Glomerular endothelial cell (primary cell): ENCODE measurements around the gene ARSG. TPM values are rescaled to one million over a fixed set of nuclear protein-coding genes. Genes with fewer than 3 reads are reported as not detected.
"Not testable (repeated sequence)": the region's sequence is repeated elsewhere in the genome, so short reads cannot be mapped to it uniquely, and the experiment has no call there.

Source experiments
- DNase-seq: peaks from one replicate; pipeline ENCODE4 v3.0.0-alpha.2; 2011; ENCODE audit warnings: low read depth, low spot score; ENCODE audit errors: extremely low read depth
- total RNA-seq: library from RNA; depleted of rRNA; stranded (reverse); fragments of >200 nt; gene quantifications from 2 replicates; pipeline ENCODE4 v1.2.3, GENCODE V29; 2015

The ARSG gene
- total RNA-seq, 1 donor from 2014 or later, result 6.1 TPM

DNA sequence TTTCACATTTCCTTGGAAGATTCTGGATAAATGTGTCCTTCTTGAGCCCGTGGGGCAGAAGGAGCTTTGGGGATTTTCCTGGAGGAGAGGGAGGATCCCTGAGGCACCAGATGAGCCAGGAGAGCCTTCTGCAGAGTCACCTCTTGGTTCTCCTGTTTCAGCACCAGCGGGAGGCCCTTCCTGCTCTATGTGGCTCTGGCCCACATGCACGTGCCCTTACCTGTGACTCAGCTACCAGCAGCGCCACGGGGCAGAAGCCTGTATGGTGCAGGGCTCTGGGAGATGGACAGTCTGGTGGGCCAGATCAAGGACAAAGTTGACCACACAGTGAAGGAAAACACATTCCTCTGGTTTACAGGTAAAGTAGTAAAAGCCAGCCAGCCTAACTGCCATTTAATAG, 77.1 kb downstream of the ARSG start:
- no peak for DNase-seq

DNA sequence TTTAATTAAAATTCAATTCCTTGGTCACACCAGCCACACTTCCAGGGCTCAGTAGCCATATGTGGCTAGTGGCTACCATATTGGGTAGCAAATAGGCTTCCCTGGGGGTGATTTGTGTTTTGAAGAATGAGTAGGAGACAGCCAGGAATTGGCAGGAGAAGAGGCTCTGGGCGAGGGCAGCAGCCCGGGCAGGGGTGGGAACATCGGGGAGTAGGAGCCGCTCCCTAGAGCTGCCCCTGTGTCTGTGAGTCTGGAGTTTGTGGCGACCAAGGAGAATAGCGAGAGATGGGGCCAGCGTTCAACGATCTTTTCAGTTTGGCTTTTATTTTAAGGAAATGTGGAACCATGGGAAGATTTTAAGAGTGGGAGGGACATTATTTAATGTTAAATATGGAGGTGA, 84.3 kb downstream of the ARSG start:
- DNase-seq, result no peak

DNA sequence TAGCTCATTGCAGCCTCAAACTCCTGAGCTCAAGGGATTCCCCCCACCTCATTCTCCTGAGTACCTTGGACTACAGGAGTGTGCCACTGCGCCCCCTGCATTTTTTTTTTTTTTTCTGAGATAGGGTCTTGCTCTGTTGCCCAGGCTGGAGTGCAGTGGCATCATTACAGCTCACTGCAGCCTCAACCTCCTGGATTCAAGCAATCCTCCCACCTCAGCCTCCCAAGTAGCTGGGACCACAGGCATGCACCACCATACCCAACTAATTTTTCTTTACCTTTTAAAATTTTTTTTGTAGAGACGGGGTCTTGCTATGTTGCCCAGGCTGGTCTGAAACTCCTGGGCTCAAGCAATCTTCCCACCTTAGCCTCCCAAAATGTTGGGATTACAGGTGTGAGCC, 84.9 kb downstream of the ARSG start:
- DNase-seq, result not testable (repeated sequence)

DNA sequence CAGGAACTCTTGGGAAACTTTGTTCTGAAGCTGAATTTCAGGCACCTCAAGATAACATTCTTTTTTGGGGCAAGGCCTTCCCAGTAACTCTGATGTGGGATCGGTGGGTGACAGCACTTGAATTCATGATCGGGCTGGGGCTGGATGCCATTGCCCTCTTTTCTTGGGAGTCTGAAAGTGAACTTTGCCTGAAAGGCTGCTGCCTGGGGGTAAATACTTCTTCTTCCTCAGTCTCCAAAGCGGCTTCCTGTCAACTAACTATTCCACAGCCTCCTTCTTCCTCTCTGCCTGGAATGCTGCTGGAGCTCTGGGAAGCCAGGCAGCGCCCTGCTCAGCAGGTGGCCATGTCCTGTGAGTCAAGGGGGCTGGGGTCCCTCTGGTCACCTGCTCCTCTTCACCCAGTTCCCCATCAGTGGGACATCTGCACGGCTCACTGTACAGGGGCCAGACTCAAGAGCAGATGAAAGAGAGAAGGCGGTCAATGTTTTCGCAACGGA, 86.5 kb downstream of the ARSG start:
- DNase-seq, result no peak

DNA sequence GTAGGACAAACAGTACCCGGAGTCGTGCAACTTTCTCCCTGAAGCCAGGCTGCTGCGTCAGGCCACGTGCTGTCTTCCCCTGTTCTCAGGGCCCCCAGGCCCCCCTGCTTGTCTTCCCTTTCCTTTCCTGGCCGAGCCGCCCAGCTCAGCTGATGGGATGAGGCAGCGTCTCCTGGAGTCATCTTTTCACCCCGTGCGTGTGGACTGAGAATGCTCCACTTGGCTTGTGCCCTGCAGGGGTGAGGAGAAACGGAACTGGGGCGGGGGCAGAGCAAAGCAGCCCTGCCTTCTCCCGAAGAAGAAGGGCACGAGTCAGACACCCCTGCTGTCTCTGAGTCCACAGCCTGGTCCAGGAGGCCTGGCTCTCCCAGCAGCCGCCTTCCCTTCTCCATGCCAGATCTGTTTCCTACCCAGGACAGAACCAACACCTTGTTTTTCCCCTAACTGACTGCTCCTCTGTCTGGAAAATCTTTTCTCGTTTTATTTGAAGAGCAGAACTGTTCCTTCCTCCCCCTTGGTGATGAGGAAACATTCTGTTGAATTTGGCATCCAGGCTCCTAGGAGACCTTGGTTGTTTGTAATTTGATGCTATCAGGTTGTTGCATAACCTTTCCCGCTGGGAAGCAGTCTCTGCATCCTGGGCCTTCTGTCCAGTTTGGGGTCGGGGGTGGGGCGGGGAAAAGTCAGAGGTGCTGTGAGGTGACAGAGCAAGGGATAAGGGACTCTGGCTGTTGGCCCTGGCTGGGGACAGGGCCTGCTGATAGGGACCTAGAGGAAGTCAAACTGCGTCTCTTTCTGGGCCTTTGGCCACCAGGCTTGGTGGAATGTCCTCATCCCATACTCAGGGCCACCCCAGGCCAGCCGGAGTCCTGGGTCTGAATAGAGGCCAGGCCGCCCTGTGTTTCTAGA, 87.2 kb downstream of the ARSG start:
- no peak for DNase-seq

DNA sequence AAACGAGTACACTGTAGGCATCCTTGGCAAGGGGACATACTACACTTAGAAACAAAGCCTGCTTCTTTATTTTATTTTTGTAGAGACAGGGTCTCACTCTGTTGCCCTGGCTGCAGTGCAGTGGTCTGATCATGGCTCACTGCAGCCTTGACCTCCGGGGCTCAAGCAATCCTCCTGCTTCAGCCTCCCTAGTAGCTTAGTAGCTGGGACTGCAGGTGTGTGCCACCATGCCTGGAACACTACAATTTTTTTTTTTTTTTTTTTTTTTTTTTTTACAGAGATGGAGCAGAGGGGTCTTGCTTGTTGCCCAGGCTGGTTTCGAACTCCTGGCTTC, 87.8 kb downstream of the ARSG start:
- no peak for DNase-seq

DNA sequence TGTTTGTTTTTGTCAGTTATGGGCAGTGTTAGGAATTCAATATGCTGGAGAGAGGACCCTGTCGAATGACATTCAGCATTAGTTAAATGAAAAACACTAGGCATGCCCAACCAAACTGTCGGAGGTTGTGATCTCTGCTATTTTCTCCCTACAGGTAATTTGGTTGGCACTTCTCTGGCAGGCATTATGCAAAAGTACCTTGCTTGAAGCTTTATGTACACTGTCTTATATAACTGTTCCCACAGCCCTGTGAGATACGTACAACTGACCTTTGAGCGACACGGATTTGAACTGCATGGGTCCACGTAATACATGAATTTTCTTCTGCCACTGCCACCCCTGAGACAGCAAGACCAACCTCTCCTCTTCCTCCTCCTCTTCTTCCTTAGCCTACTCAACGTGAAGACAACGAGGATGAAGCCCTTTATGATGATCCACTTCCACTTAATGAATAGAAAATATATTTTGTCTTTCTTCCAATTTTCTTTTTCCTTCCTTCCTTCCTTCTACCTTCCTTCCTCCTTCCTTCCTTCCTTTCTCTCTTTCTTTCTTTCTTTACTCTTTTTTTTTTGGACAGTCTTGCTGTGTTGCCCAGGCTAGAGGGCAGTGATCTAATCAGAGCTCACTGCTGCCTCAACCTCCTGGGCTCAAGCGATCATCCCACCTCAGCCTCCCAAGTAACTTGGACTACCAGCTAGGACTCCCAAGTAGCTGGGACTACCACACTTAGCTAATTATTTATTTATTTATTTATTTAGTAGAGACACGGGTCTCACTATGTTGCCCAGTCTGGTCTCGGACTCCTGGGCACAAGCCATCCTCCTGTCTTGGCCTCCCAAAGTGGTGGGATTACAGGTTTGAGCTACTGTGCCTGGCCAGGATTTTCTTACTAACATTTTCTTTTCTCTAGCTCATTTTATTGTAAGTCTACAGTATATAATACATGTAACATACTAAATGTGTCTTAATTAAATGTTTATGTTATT, 88.7 kb downstream of the ARSG start:
- no peak for DNase-seq

DNA sequence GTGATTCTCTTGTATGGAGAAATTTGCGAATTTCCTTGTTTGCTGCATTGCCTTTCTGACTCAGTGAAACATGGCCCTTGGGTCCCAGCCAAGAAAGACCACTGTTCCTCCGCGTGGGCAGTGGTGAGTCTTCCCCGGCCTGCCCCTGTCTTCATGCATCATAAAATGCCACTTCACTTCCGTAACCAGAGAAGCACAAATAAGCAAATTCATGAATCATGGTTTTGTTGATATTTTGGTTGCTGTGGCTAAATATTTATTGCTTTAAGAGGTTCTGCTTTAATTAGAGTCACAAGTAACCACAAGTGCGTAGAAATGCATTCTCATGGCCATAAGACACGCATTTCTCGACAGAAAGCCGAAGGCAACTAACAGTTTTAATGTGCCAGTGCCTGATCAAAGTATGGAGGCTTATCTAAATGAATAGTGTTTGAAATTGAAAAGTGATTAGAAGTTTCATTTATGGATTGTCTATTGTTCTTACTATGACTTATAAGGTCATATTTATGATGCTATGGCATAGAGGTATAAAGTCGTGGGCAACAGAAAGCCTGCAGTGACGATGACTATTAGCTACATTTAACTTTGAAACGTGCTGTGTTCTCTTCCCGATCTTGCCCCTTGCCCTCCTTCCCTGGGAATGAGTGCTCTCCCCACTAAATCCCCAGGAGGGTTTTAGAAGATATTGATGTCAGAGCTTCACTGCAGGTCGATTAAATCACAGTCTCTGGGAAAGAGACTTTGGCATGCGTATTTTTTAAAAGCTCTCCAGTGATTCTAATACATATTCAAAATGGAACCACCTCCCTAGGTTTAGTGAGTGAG, 90.0 kb downstream of the ARSG start:
- no peak for DNase-seq

DNA sequence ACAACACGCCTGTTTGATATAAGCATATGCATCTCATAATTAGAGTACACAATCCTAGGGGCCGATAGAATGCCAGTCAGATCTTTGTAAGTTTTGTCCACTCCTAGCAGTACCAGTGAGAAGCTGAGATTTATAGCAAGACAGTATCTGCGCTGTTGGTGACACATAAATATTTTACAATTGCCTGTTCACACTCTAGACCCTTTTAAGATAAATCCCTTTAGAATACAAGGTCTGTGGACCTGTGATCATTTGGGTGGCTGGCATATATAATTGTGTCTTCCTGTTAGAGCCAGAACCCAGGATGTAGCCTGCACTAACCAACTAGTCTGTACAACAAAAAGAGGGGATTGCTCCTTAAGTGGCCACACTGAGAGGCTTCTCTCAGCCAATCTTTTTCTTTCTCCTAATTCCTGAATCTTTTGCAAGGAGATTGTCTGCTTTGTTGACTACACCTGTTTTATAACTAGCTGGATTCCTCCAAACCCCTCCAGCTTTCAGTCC, 91.3 kb downstream of the ARSG start:
- no peak for DNase-seq

DNA sequence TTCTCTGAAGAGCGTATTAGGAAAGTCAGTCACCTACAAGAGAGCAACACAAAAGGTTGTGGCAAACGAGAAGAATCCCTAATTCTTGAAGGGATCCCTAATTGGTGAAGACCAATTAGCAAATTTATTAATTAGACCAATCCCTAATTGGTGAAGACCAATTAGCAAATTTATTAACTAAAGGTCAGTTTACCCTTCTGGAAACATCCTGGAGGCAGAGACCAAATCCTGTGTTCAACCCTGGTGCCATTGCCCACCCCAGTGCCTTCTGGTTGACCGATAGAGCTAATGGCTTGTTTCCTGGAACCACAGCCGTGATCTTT, 91.8 kb downstream of the ARSG start:
- no peak for DNase-seq

DNA sequence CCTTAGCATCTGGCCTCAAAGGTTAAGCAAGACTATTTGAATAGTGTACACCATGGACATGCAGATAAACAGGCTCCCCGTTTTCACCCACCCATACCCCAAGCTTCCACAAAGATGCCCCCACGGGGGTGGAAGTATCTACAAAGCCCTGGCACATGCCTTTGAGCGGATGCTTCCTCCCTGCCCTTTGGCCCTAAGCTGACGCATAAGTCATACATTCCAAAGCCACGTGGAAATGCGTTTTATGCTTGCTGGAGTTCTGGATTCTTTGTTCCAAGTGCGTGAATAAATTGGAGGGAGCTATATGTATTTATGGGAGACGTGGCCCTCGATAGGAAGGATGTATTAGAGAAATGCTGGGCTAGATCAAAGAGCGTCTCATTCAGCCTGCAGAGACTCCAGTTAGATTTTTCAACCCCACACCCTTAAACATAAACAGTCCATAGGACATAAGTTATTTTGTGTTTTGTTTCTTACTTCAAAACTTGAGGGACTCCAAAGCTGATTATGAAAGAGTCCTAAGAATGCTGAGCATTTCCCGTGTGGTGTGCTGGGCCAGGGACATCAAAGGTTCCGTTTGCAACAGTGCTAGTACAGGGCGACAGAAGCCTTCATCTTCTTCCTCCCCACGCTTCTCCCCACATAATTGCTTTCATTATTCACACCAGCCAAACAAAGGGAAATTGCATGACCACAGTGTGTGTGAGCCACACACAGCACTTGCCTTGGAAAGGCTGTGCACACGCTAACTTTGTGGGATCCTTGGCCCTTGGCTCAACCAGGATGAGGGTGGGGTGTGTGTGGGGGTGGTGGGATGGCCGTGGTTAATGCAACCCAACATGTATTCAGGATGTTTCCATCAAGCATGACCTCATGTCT, 92.4 kb downstream of the ARSG start:
- peak; percentile 89 for DNase-seq

DNA sequence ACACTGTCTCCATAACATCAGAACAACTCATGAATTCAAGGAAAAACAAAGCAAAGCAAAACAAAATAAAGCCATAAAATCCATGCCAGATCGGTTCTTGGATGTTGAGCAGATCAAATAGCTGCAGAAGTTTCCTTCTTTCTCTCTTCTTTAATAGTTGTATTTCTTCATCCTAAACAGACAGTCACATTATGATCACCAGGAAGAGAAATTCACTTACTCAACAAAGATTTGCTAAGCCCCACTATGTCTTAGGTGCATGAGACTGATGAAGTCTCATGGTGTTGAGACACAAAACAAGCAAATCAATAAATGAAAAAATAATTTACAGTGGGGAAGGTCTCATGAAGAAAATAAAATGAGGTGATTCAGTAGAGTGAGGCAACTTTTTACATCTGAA, 93.2 kb downstream of the ARSG start:
- no peak for DNase-seq

DNA sequence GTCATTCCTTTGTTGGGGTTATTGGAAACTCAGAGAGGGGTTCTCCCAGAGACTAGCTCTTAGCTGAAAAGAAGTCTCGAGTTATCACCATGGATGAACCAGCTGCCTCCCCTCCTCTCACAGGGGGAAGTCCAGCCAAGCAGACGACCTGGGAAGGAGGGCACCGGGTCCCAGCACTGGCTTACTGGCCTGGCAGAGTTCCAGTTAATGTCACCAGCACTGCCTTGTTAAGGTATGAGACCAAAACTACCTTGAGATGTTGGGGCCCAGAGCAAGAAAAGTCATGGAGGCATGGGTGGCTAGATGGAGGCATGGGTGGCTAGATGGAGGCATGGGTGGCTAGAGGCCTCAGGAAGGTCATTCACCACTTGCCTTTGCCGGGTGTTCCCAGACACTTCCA, 93.6 kb downstream of the ARSG start:
- DNase-seq, result no peak

DNA sequence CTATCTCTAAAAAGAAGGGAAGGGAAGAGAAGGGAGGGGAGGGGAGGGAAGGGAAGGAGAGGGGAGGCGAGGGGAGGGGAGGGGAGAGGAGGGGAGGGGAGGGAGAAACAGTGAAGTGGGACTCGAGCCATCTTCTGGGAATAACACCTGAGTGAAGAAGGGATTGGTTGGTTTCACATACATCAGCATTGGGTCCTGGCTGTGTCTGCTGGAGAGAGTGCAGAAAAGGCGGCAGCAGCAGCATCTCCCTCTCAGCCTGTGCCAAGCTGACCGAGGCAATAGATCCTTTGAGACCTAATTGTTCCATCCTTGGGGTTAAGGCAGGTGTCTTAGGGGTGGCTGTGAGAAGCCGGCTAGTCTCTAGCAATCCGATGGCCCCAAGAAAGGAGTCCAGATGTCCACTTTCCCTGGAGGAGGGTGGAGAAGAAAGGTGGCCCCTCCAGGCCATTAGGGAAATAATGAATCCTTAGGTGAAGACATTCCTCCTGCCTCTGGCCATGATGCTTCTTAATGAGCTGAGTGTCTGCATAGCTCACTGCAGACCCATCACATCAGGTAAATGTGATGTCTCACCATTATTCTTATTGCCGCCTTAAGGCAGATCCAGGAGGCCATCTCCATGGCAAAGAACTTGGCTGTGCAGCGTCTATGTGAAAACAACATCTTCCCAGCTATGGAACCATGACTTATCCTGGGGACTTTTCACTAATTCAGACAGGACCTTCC, 94.4 kb downstream of the ARSG start:
- DNase-seq, result no peak

DNA sequence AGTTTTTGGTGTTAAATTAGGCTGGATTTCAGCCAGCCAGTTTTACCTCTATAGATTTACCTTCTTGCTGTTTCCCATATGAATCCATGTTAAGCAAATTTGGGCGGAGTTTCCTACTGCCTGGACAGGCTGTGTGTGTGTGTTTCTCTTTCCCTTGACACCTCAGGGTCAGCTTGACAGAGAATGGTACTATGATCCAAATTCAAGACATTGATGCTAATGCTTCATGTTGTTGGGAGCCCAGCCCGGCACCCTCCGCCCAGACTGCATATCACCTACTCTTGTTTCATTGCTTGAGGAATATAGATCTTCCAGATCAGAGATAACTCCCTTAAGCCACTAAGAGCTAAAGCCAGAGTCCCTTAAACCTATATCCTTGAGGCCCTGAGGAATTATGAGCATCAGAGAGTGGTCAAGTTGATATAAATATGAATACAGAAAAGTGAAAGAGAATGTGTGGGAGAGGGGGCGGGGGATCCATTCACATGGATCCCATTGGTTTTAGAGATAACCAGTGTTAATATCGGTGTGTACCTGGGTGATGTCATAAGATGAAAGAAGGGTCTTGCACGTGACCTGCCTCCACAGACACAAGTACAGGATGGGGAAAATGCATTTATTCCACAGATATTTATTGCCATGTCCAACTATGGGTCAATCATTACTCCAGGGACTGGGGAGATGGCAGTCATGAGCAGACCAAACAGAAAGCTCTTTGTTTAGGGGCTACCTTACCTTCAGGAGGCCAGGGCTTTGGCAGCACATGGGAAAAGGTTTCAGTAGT, 96.3 kb downstream of the ARSG start:
- no peak for DNase-seq

DNA sequence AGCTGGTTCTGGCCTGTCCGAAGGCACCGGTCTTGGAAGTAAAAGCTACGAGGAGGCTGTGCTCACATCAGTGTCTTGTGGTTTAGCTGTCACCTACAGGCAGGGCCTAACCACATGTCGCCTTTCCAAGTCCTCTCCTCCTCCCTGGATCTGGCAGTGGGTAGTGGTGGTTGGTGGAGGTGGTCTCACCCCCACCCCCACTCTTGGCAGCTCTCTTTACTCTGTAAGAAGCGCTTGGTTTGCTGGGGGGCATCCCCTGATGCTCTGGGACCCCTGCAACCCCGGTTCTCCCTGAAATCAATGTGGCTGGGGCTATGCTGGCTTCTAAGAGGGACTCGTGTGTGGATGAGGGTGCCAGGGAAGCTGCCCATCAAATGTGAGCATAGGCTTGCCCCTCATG, 97.7 kb downstream of the ARSG start:
- DNase-seq, result no peak

DNA sequence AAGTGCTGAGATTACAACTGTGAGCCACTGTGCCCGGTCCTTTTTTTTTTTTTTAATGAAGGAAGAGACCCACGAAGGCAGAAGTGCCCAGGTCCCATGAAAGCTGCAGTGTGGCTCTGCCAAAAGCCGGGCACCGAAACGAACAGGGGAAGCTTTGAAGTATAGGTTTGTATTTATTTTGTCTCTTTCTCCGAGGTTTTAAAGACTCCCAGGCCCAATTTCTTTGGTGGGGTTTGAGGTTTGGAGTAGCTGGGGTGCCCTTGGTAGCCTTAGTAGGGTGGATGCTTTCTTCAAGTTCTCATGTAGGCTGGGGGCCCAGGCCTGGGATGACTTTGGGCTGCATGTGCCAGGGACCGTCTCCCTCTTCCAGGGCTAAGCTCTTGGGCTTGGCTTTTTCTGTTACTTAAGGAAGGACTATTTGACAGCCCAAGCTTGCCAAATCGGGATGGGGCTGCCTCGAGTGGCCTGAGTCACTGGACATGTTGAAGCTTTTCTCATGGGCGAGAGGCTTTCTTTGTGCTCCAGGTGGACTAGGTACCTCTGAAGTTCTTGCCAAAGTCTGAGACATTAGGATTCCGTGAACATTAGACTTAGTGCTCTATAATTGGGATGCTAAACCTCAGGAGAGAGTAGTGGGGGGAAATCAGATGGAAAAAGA, 99.7 kb downstream of the ARSG start:
- DNase-seq, result no peak
